HG02678 (cell line): ENCODE results near the gene KCNJ8.
"Not testable (repeated sequence)": the region's sequence is repeated elsewhere in the genome, so short reads cannot be mapped to it uniquely, and the experiment has no call there.

ENCODE experiments used
- ATAC-seq: cut with Tn5 transposase; IDR thresholded peaks from one replicate; pipeline ENCODE4 v1.9.1; 2021; ENCODE audit warnings: mild to moderate bottlenecking, moderate library complexity; ENCODE audit not compliant: unreplicated experiment

Gene KCNJ8

GRCh38 chr12:21788089-21788983, 13.8 kb upstream of the KCNJ8 start:
- ATAC-seq: no peak

- no peak for ATAC-seq
These were observed 11.6 kb upstream of the KCNJ8 start for GRCh38 chr12:21786041-21786531.

GRCh38 chr12:21782723-21783122, 8.2 kb upstream of the KCNJ8 start:
- ATAC-seq: not testable (repeated sequence)

GRCh38 chr12:21780786-21781185, 6.3 kb upstream of the KCNJ8 start:
- ATAC-seq: no peak

GRCh38 chr12:21776175-21776574, 1.7 kb upstream of the KCNJ8 start:
- no peak for ATAC-seq

GRCh38 chr12:21775133-21775820, 771 bp upstream of the KCNJ8 start:
- ATAC-seq: no peak

GRCh38 chr12:21773806-21774205, 700 bp downstream of the KCNJ8 start:
- no peak for ATAC-seq

- ATAC-seq: no peak
These were observed 1.2 kb downstream of the KCNJ8 start for GRCh38 chr12:21773263-21773741.

GRCh38 chr12:21771311-21771710, 3.2 kb downstream of the KCNJ8 start:
- ATAC-seq: no peak

DNA sequence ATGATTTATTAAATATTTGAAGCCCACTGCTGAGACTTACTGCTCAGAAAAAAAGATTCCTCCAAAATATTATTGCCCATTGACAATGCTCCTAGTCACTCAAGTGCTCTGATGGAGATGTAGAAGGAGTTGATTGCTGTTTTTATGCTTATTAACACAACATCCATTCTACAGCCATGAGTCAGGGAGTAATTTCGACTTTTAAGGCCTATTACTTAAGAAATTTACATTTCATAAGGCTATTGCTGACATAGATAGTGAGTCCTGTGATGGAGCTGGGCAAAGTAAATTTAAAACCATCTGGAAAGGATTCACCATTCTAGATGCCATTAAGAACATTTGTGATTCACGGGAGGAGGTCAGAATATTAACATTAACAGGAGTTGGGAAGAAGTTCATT, 5.2 kb downstream of the KCNJ8 start:
- ATAC-seq: no peak

GRCh38 chr12:21766403-21766802, 8.1 kb downstream of the KCNJ8 start:
- no peak for ATAC-seq

DNA sequence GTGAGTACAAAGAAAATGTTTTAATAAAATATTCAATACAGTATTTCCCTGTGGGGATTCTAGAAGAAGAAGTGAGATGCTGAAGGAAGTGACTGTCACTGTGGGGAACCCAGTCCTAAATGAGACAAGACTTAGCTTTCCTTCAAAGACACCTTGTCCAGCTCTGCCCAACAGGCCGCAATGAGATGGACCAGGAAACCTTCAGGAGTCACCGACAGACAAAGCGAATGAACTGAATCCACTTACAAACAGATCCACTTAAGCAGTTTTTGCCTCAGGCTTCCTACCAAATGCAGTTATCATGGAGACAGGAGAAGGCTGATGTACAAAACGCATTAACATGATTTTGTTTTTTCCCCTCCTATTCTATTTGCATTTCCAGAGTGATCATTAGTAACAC, 9.6 kb downstream of the KCNJ8 start:
- no peak for ATAC-seq

- ATAC-seq: no peak
These were observed 10.4 kb downstream of the KCNJ8 start for GRCh38 chr12:21764065-21764464.

GRCh38 chr12:21763531-21763930, 11.0 kb downstream of the KCNJ8 start:
- ATAC-seq: no peak

DNA sequence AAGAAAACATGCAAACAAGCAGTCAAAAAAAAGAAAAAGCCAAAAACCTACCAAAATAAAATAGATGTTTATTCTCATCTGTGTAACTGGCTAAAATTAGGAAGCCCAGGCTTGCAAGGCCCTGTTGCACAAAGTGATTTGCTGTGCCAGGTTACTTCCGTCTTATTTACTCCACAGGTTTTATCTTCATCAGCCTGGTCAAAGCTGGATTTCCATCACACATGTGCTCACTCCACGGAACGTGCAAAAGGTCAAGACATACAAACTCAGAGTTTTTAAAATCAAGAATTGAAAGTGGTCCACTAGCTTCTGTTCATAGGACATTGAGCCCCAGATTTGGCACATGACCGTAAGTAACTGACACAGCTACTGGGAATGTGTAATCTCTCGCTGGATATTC, 14.8 kb downstream of the KCNJ8 start:
- ATAC-seq: no peak

DNA sequence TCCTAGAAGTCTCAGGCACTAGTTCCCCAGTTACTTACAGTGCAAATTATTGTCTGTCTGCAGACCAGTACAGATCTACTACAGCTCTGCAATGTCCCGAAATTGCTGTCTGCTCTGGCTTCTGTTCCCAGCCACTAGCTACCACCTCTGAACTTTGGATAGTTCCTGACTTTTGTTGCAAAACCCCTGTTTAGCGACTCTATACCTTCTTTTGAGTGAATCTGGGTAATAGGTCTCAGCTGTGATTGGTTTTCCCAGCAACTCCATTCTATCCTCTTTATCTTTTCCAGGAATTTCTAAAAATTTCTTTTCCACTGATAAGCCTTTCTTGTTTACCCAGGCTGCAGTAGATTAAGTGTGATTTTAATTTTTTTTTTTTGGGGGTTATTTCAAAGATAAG, 16.8 kb downstream of the KCNJ8 start:
- no peak for ATAC-seq

- ATAC-seq: no peak
These were observed 17.8 kb downstream of the KCNJ8 start for GRCh38 chr12:21756699-21757098.

- no peak for ATAC-seq
These were observed 23.0 kb downstream of the KCNJ8 start for GRCh38 chr12:21751517-21751916.

DNA sequence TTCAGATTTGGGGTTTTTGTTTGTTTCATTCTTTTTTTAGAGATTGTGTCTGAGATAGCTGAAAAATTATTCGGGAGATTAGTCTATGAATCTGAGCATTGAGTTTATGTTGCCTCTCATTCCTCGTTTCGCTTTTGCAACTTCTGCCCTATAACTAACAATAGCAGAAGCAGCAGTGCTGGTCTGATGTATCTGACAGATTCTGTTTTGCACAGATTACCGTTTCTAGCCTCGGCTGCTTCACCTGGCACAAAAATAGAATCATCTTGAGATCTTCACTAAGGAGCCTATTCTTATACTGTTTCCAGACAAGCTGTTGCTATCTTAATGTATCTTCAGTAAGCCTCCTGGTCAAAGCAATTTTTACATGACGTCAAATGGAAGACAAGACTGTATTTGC, 29.2 kb downstream of the KCNJ8 start:
- no peak for ATAC-seq

- ATAC-seq: no peak
These were observed 43.4 kb downstream of the KCNJ8 start for GRCh38 chr12:21731144-21731543.

GRCh38 chr12:21725731-21726130, 48.8 kb downstream of the KCNJ8 start:
- ATAC-seq: no peak
